Measurements from ENCODE around the gene LRRK2. TPM values are rescaled to one million over a fixed set of nuclear protein-coding genes. Genes with fewer than 3 reads are reported as not detected.

Gene LRRK2
- polyA plus RNA-seq (2013, experiment 1 of 4) = 0.63 TPM
- polyA plus RNA-seq (2013, experiment 2 of 4) = 0.43 TPM
- polyA plus RNA-seq (2013, experiment 3 of 4) = 0.53 TPM
- polyA plus RNA-seq (2013, experiment 4 of 4) = 0.73 TPM

DNA sequence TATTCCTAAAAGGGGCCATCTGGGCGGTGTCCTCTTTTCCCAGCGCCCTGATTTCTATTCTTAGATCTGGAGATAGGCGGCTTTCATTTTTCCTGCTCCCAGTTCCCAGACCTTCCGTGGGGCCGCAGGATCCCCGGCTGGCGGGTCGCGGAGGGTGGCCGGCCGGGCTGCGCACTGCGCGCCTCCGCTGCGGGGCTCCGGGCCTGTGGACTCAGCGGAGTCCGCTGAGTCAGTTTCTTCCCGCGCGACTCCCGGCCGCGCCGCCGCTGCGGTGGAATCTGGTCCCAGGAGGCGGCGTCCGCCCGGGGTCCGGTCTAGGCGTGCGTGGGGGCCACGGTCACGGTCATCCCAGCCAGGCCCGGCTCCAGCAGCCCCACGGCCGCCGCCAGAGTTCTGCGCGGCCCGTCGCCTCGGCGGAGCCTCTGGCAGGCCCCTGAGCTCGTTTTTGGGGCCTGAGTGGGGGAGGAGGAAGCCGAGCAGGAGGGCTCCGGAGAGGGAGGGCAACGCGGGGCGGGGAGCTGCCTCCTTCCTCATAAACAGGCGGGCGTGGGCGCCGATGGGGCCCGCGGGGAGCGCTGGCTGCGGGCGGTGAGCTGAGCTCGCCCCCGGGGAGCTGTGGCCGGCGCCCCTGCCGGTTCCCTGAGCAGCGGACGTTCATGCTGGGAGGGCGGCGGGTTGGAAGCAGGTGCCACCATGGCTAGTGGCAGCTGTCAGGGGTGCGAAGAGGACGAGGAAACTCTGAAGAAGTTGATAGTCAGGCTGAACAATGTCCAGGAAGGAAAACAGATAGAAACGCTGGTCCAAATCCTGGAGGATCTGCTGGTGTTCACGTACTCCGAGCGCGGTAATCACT, at the start of gene LRRK2:
Gene LRRK2 (plus strand): TSS at position 559 of the 853 bp plus-strand sequence. CDS start 135 bp downstream, at position 694.
- Histone ChIP-seq H3K4me3 (ENCODE audit: insufficient read depth, low read depth, low read length) (peak within 1 kb of the TSS; percentile 37), H3K9me3 (ENCODE audit: control insufficient read depth, low read length) (no peaks in the 10 kb centered on the region), H3K27ac (ENCODE audit: insufficient read depth, low read depth, low read length, poor library complexity, severe bottlenecking) (no peak within 1 kb of the TSS), H3K27me3 (ENCODE audit: control insufficient read depth, insufficient read depth, low read length, poor library complexity, severe bottlenecking) (peaks cover 35% of the 10 kb centered on the region), H3K36me3 (ENCODE audit: control insufficient read depth, insufficient read depth, low read length) (no peaks in the 10 kb centered on the region), H3K4me1 (ENCODE audit: control insufficient read depth, insufficient read depth, low read length) (peaks cover 5% of the 10 kb centered on the region)
- WGBS, 2 experiments = 2% methylated on average over 78 of the region's 78 CpGs

DNA sequence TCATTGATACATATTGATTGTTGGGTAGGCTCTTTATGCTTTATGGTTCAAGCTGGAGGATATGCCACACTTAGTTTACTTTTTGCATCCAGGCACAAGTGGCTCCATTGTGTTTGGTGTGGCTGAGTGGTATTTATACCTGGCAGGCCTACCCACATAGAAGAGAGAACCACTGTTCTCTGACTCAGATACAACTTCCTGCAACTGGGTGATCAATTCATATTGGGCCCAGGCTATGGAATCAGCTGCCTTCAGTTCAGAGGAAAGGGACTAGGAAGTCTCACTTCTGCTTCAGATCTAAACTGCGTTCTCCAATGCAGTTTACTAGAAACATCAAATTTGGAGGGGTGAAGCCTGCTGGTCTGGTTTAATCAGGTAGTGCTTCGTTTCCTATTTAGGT, 49.8 kb upstream of the LRRK2 start:
- WGBS, 2 experiments = 92% methylated on average over 2 of the region's 2 CpGs
- Histone ChIP-seq H3K27me3 (ENCODE audit: control insufficient read depth, insufficient read depth, low read length, poor library complexity, severe bottlenecking) (no peaks in the 10 kb centered on the region), H3K27ac (ENCODE audit: insufficient read depth, low read depth, low read length, poor library complexity, severe bottlenecking) (no peak overlapping the region), H3K36me3 (ENCODE audit: control insufficient read depth, insufficient read depth, low read length) (no peaks in the 10 kb centered on the region), H3K9me3 (ENCODE audit: control insufficient read depth, low read length) (no peaks in the 10 kb centered on the region), H3K4me1 (ENCODE audit: control insufficient read depth, insufficient read depth, low read length) (no peaks in the 10 kb centered on the region), H3K4me3 (ENCODE audit: insufficient read depth, low read depth, low read length) (no peak overlapping the region)

DNA sequence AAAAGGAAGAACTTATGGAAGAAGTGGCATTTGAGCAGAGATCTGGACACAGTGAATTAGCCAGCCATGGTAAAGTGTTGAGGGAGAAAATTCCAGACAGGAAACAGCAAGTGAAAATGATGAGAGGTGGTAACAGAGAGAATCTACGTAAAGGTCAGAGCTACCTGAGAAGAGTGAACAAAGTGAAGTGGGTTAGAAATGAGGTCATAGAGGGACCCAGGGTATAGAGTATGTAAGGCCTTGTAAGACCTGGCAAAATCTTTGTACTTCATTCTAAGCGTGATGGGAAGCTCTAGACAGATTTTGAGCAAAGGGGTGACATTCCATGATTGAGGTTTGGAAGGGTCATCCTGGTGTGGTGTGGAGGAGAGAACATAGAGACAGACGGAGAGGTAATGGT, 49.3 kb upstream of the LRRK2 start:
- 94 to 96% methylated on average over 3 of the region's 3 CpGs for WGBS, 2 experiments
- no peaks in the 10 kb centered on the region for H3K27me3 ChIP-seq (ENCODE audit: control insufficient read depth, insufficient read depth, low read length, poor library complexity, severe bottlenecking)

DNA sequence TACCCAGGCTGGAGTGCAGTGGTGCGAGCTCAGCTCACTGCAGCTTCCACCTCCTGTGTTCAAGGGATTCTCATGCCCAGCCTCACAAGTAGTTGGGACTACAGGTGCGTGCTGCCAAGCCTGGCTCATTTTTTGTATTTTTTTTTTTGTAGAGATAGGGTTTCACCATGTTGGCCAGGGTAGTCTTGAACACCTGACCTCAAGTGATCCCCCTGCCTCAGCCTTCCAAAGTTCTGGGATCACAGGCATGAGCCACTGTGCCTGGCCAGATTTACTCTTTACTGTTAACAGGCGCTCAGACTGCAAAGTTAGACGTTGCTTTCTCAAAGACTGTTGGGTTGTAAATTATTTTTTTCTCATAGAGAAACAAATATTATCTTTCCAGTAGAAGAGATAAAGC, 46.1 kb upstream of the LRRK2 start:
- Histone ChIP-seq H3K9me3 (ENCODE audit: control insufficient read depth, low read length) (no peaks in the 10 kb centered on the region), H3K36me3 (ENCODE audit: control insufficient read depth, insufficient read depth, low read length) (no peaks in the 10 kb centered on the region), H3K4me3 (ENCODE audit: insufficient read depth, low read depth, low read length) (no peak overlapping the region), H3K27ac (ENCODE audit: insufficient read depth, low read depth, low read length, poor library complexity, severe bottlenecking) (no peak overlapping the region), H3K4me1 (ENCODE audit: control insufficient read depth, insufficient read depth, low read length) (no peaks in the 10 kb centered on the region), H3K27me3 (ENCODE audit: control insufficient read depth, insufficient read depth, low read length, poor library complexity, severe bottlenecking) (no peaks in the 10 kb centered on the region)
- WGBS, 2 experiments = 89 to 96% methylated on average over 4 of the region's 4 CpGs

More for the DNA sequence above, 49.3 kb upstream of the LRRK2 start:
- Histone ChIP-seq H3K4me1 (ENCODE audit: control insufficient read depth, insufficient read depth, low read length) (no peaks in the 10 kb centered on the region), H3K36me3 (ENCODE audit: control insufficient read depth, insufficient read depth, low read length) (no peaks in the 10 kb centered on the region), H3K27ac (ENCODE audit: insufficient read depth, low read depth, low read length, poor library complexity, severe bottlenecking) (no peak overlapping the region), H3K4me3 (ENCODE audit: insufficient read depth, low read depth, low read length) (no peak overlapping the region), H3K9me3 (ENCODE audit: control insufficient read depth, low read length) (no peaks in the 10 kb centered on the region)

DNA sequence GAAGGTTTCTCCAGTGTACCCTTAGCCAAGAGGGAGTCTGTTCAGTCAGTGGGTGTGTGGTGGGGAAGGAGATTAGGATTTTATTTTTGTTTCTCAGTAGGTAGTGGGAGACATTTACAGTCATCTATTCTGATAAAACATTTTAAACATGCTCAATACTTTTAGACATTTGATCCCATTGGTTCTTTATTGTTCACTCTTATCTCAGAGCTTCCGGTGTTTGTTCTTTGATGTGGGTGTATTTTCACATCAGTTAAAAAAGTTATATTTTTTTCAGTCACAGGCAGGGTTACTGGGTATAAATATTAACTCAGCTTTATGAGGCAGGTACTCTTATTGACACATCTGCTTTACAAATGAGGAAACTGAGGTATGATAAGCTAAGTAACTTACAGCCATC, 43.3 kb upstream of the LRRK2 start:
- H3K27me3 ChIP-seq (ENCODE audit: control insufficient read depth, insufficient read depth, low read length, poor library complexity, severe bottlenecking) = no peaks in the 10 kb centered on the region
- WGBS, 2 experiments = no CpG with 5 or more reads among the region's 1 CpG
- H3K4me3 ChIP-seq (ENCODE audit: insufficient read depth, low read depth, low read length) = no peak overlapping the region
- no peaks in the 10 kb centered on the region for H3K4me1 ChIP-seq (ENCODE audit: control insufficient read depth, insufficient read depth, low read length)
- H3K9me3 ChIP-seq (ENCODE audit: control insufficient read depth, low read length) = no peaks in the 10 kb centered on the region
- H3K27ac ChIP-seq (ENCODE audit: insufficient read depth, low read depth, low read length, poor library complexity, severe bottlenecking) = no peak overlapping the region
- no peaks in the 10 kb centered on the region for H3K36me3 ChIP-seq (ENCODE audit: control insufficient read depth, insufficient read depth, low read length)

DNA sequence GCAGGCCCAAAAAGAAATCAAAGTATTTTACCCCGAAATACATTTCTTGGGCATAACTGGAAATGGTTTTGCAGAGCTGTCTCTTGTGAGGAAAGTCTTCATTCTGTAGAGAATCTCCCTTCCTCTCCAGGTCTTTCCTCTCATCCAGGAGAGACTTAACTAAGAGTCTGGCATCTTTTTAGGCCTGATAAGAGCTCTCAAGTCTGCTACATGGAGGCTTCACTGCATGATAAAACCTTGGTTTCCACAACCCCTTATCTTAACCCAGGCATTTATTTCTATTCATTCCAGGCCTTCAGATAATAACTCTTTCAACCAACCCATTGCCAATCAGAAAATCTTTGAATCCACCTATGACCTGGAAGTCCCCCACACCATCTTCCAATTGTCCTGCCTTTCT, 41.1 kb upstream of the LRRK2 start:
- no peak overlapping the region for H3K4me3 ChIP-seq (ENCODE audit: insufficient read depth, low read depth, low read length)
- no peaks in the 10 kb centered on the region for H3K4me1 ChIP-seq (ENCODE audit: control insufficient read depth, insufficient read depth, low read length)
- no peaks in the 10 kb centered on the region for H3K36me3 ChIP-seq (ENCODE audit: control insufficient read depth, insufficient read depth, low read length)
- H3K27me3 ChIP-seq (ENCODE audit: control insufficient read depth, insufficient read depth, low read length, poor library complexity, severe bottlenecking) = no peaks in the 10 kb centered on the region
- peaks cover 3% of the 10 kb centered on the region for H3K9me3 ChIP-seq (ENCODE audit: control insufficient read depth, low read length)
- 91 to 93% methylated on average over 1 of the region's 1 CpG for WGBS, 2 experiments
- no peak overlapping the region for H3K27ac ChIP-seq (ENCODE audit: insufficient read depth, low read depth, low read length, poor library complexity, severe bottlenecking)

DNA sequence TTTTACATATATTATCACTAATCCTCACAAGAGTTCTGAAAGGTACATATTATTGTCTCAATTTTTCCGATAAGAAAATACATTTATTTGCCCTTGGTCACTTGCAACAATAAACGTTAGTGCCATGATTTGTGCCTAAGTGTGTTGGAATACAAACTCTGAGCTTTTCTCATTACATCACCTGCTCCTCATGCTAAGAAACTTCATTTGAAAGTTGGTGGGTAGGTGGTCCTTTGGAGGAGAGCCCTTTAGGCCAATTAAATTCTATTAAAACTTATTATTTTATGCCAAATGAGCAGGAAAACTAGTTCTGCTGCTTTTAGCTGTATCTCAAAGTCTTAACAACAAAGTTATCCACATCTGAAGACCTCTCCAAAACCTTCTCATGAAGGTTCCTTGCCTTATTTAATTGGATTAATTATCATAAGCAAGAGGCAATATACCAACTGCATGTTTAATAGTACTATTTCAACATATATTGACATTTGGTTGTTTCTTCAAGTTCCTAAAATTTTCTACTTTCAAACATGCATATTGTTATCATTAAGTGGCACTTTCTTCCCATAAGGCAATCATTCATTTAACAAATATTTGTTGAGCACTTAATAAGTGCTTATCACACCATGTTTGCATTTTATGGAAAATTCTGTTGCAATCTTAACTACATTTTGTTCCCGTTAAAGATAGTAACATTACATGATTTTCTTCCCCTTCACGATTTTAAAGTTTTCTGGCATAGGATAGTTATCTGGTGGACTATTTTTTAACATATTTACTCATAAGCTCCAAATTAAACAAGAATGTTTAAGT, 40.1 kb upstream of the LRRK2 start:
- WGBS, 2 experiments = 100% methylated on average over 2 to 3 of the region's 4 CpGs

DNA sequence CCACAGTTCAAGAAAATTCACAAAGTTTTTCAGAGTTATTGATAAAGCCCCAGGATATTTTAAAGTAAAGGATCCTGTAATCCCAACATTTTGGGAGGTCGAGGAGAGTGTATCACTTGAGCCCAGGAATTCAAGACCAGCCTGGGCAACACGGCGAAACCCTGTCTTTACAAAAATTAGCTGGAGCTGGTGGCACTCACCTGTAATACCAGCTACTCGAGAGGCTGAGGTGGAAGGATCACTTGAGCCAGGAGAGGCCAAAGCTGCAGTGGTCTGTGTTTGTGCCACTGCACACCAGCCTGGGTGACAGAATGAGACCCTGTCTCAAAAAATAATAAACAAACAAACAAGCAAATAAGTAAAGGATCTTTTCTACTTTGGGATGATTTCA, 39.5 kb upstream of the LRRK2 start:
- no peaks in the 10 kb centered on the region for H3K4me1 ChIP-seq (ENCODE audit: control insufficient read depth, insufficient read depth, low read length)
- H3K9me3 ChIP-seq (ENCODE audit: control insufficient read depth, low read length) = peaks cover 3% of the 10 kb centered on the region
- H3K4me3 ChIP-seq (ENCODE audit: insufficient read depth, low read depth, low read length) = no peak overlapping the region
- H3K27me3 ChIP-seq (ENCODE audit: control insufficient read depth, insufficient read depth, low read length, poor library complexity, severe bottlenecking) = no peaks in the 10 kb centered on the region
- no peaks in the 10 kb centered on the region for H3K36me3 ChIP-seq (ENCODE audit: control insufficient read depth, insufficient read depth, low read length)
- no peak overlapping the region for H3K27ac ChIP-seq (ENCODE audit: insufficient read depth, low read depth, low read length, poor library complexity, severe bottlenecking)
- WGBS, 2 experiments = 87 to 98% methylated on average over 4 of the region's 4 CpGs

More for the DNA sequence above, 40.1 kb upstream of the LRRK2 start:
- Histone ChIP-seq H3K27ac (ENCODE audit: insufficient read depth, low read depth, low read length, poor library complexity, severe bottlenecking) (no peak overlapping the region), H3K36me3 (ENCODE audit: control insufficient read depth, insufficient read depth, low read length) (no peaks in the 10 kb centered on the region), H3K4me1 (ENCODE audit: control insufficient read depth, insufficient read depth, low read length) (no peaks in the 10 kb centered on the region), H3K9me3 (ENCODE audit: control insufficient read depth, low read length) (peaks cover 3% of the 10 kb centered on the region), H3K4me3 (ENCODE audit: insufficient read depth, low read depth, low read length) (no peak overlapping the region), H3K27me3 (ENCODE audit: control insufficient read depth, insufficient read depth, low read length, poor library complexity, severe bottlenecking) (no peaks in the 10 kb centered on the region)

DNA sequence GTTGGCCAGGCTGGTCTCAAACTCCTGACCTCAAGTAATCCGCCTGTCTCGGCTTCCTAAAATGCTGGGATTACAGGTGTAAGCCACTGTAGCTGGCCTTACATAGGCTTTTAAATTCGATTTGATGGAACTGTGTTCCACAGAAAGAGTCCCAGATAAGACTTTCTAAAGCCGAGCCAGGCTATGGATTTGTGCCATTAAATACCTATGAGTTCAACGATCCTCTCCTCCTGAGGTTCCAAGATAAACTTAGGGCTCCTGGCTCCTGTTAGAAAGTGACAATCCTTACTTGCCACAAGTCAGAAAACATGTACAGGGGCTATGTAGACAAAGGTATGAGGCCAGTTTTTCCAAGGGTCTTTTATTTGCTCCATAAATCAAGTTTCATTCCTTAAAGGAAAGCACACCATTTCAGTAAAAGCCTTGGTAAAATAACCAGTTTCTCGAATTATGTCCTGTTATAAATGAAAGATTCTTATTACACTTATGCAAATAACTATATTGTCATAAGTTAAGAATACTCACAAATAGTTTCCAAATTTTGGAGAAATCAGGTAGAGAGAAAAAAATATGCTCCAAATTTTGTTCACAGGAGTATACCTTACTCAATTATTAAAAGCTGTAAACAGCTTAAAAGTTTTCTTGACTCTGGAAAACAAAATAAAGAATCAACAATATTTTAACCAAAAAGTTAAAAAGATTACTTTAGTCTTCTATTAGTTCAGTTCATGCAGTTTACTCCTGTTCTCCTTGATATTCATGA, 36.1 kb upstream of the LRRK2 start:
- Histone ChIP-seq H3K27me3 (ENCODE audit: control insufficient read depth, insufficient read depth, low read length, poor library complexity, severe bottlenecking) (no peaks in the 10 kb centered on the region), H3K9me3 (ENCODE audit: control insufficient read depth, low read length) (peaks cover 3% of the 10 kb centered on the region), H3K36me3 (ENCODE audit: control insufficient read depth, insufficient read depth, low read length) (no peaks in the 10 kb centered on the region), H3K4me3 (ENCODE audit: insufficient read depth, low read depth, low read length) (no peak overlapping the region), H3K4me1 (ENCODE audit: control insufficient read depth, insufficient read depth, low read length) (no peaks in the 10 kb centered on the region), H3K27ac (ENCODE audit: insufficient read depth, low read depth, low read length, poor library complexity, severe bottlenecking) (no peak overlapping the region)
- WGBS, 2 experiments = 88 to 91% methylated on average over 5 of the region's 6 CpGs

Measured in ectodermal cell (in vitro differentiated cells).